Anterior cingulate cortex (tissue), 58 donors: ENCODE data around the gene PALD1.

Experiments
- DNase-seq, 58 donors: peaks; one replicate each; lab custom pipeline; 2025; lab: John Stamatoyannopoulos, UW

The PALD1 gene

GRCh38 chr10:70530315-70530714 lies 51.7 kb downstream of the PALD1 start:
- no peak for DNase-seq

GRCh38 chr10:70532554-70533188 lies 54.1 kb downstream of the PALD1 start:
- no peak for DNase-seq

- no peak for DNase-seq
Observed at GRCh38 chr10:70533189-70533558, 54.6 kb downstream of the PALD1 start.

GRCh38 chr10:70534281-70534680 lies 55.7 kb downstream of the PALD1 start:
- no peak for DNase-seq

- DNase-seq = no peak
Observed at GRCh38 chr10:70535001-70535400, 56.4 kb downstream of the PALD1 start.

- DNase-seq = no peak
Observed at GRCh38 chr10:70535451-70535850, 56.9 kb downstream of the PALD1 start.

GRCh38 chr10:70536196-70536861 lies 57.8 kb downstream of the PALD1 start:
- no peak for DNase-seq

GRCh38 chr10:70537398-70538194 lies 59.0 kb downstream of the PALD1 start:
- DNase-seq = no peak

GRCh38 chr10:70538195-70538520 lies 59.6 kb downstream of the PALD1 start:
- no peak for DNase-seq

- no peak for DNase-seq
Observed at GRCh38 chr10:70538731-70539338, 60.3 kb downstream of the PALD1 start.

- no peak for DNase-seq
Observed at GRCh38 chr10:70539471-70539870, 60.9 kb downstream of the PALD1 start.

GRCh38 chr10:70540089-70540788 lies 61.7 kb downstream of the PALD1 start:
- DNase-seq = no peak

- DNase-seq = no peak
Observed at GRCh38 chr10:70540789-70541360, 62.3 kb downstream of the PALD1 start.

- no peak for DNase-seq
Observed at GRCh38 chr10:70541736-70542564, 63.4 kb downstream of the PALD1 start.

GRCh38 chr10:70542565-70542938 lies 64.0 kb downstream of the PALD1 start:
- no peak for DNase-seq

- no peak for DNase-seq
Observed at GRCh38 chr10:70543911-70544310, 65.3 kb downstream of the PALD1 start.

- DNase-seq = no peak
Observed at GRCh38 chr10:70544431-70545340, 66.1 kb downstream of the PALD1 start.

GRCh38 chr10:70546584-70546983 lies 68.0 kb downstream of the PALD1 start:
- DNase-seq = no peak
